RPMI8226 (cell line): ENCODE results near the gene CNTN5.
"Not testable (repeated sequence)": the region's sequence is repeated elsewhere in the genome, so short reads cannot be mapped to it uniquely, and the experiment has no call there.

Source experiments
- DNase-seq: peaks from one replicate; pipeline ENCODE4 v3.0.0-alpha.2; 2015

Gene CNTN5

GRCh38 chr11:99020352-99021225 is at the start of gene CNTN5:
CNTN5 (plus strand) TSS chr11:99020949.
- DNase-seq = peak; percentile 92

GRCh38 chr11:98979205-98979604 is 41.5 kb upstream of the CNTN5 start:
- DNase-seq = no peak

GRCh38 chr11:99015634-99016454 is 4.9 kb upstream of the CNTN5 start:
- DNase-seq = peak; percentile 56

GRCh38 chr11:99019696-99020095 is 1.1 kb upstream of the CNTN5 start:
- no peak for DNase-seq

GRCh38 chr11:99037057-99037456 is 16.3 kb downstream of the CNTN5 start:
- no peak for DNase-seq

GRCh38 chr11:99063331-99063730 is 42.6 kb downstream of the CNTN5 start:
- DNase-seq = no peak

- DNase-seq = no peak
Measured at GRCh38 chr11:99065121-99065520, 44.4 kb downstream of the CNTN5 start.

- DNase-seq = no peak
Measured at GRCh38 chr11:99066618-99067317, 46.0 kb downstream of the CNTN5 start.

- DNase-seq = peak; percentile 73
Measured at GRCh38 chr11:99068832-99069231, 48.1 kb downstream of the CNTN5 start.

DNA sequence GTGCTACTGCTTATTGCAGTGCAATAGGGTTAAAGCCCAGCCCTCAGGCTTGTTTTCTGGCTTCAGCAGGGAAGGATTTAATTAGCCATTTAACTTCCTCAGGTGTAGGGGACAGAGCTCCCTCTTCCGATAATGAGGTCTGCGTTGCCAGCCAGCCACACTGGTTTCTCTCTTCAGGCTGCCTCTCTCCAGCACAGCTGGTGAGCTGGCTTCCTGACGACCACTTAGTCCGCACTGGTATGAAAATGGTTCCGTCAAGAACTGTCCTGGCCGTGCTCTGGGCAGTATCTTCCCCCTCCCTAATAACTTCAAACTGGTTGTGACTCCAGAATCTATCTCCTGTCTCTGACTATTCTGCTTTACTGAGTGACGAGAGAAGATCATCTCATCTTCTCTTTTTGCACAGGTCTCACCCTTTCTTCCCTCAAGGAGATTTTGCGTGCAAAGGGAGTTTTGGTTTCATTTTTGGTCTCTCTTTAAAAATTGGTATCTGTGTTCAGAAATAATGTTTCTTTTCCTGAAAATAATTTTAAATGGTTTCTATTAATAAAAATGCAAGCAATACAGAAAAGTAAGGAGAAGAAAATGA is 49.2 kb downstream of the CNTN5 start:
- DNase-seq = peak; percentile 82

DNA sequence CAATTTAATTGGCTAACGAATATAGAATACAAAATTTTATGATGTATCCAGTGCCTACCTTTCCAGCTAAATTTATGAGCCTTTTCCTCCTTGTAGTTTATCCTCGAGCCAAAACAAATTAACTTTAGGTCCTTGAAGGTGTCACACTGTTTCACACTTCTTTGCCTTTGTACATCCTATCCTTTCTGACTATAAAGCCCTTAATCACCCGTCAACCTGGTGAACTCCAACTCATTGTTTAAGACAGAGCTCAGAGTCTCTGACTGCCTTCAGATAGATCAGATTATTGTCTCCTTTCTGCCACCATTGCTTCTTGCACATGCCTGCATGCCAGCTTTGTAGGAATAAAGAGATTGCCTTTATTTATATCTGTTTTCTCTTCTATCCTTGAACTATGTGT is 58.8 kb downstream of the CNTN5 start:
- DNase-seq = no peak

- DNase-seq = no peak
Measured at GRCh38 chr11:99080154-99080553, 59.4 kb downstream of the CNTN5 start.

DNA sequence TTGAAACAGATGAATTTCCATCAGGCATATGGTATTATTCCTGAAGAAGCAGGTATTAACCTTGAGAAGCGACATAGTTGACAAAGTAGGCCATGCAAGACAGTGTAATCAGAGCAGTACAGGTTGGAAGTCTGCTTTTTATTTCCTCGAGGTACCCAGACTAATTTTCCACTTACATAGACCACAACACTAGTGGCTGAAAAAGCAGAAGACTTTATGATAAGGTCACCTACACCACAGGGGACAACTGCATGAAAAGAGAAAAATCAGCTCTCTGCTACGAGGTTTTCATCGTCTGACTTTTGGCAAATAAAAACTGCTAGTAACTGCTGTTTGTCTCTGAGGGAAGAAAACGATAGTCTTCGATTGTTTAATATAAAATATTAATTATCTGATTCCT is 77.5 kb downstream of the CNTN5 start:
- peak; percentile 53 for DNase-seq

DNA sequence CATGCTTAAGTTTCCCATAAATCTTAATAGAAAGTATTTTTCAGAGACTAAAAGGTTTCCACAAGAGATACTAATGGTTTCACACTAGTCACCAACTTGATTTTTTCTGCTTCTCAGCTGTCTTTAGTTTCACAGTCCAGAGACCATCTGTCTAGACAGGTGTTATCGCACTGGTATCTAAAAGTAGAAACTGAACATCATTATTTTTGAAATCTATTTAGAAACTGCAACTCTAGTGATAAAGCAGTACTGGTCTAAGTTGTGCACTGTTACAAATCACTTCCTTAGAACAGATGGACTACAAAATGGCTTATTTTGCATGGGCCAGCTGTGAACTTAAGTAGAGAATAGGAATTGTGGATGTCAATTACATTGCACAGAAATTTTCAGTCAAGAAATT is 78.0 kb downstream of the CNTN5 start:
- peak; percentile 76 for DNase-seq

- DNase-seq = no peak
Measured at GRCh38 chr11:99117603-99118002, 96.9 kb downstream of the CNTN5 start.

DNA sequence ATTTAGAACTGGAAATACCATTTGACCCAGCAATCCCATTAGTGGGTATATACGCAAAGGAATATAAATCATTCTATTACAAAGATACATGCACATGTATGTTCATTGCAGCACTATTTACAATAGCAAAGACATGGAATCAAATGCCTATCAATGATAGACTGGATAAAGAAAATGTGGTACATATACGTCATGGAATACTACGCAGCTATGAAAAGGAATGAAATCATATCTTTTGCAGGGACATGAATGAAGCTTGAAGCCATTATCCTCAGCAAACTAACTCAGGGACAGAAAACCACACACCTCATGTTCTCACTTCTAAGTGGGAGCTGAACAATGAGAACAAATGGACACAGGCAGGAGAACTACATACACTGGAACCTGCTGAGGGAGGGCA is 113.1 kb downstream of the CNTN5 start:
- DNase-seq = not testable (repeated sequence)

- no peak for DNase-seq
Measured at GRCh38 chr11:99135508-99135907, 114.8 kb downstream of the CNTN5 start.

DNA sequence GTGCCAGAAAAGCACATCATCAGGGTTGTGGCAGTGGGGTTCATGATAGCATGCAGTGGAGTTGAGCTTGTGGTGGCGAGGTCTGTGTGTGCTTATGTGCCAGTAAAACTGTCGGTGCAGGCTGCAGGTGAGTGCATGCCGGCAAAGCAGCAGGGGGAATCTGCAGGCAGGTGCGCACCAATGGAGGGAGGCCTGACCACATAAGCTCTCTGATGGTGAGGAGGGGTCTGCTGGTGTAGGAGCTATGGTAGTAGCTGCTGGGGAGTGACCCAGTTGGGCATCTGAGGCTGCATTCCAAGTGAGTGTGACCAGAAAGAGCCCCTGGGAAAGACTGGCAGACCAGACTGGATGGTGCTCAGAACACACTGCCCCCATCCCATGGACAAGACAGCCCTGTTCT is 121.5 kb downstream of the CNTN5 start:
- DNase-seq = no peak

DNA sequence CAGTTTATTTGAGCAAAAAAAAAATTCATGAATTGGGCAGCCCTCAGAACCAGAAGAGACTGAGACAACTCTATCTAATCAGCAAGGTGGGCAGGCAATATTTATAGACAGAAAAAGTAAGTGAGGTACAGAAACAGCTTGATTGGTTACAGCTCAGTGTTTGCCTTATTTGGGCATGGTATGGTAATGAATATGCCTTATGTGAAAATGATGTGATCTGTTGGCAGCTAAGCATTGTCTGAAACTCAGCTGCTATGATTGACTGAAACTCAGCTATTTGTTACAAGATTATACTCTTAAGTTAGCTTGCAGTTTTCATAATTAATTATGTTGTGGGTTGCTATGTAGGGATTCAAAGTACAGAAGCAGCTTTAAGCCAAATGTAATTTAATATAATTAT is 127.6 kb downstream of the CNTN5 start:
- DNase-seq = no peak

DNA sequence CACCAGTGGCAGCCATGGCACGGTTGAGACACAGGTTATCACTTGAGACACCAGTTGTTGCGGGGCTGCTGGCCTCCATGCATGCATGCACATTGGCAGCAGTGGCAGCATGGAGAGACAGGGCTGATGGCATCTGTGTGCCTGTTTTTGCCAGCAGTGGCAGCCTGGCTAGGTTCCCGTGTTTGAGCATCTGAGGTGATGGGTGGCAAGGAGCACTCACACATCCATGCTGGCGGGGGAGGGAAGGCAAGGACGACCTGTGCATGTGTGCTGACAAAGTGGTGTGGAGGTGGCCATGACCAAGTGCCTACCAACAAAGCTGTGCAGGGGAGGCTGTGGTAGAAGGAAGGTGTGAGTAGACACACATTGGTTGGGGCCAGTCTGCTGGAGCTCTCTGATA is 133.5 kb downstream of the CNTN5 start:
- DNase-seq = no peak

DNA sequence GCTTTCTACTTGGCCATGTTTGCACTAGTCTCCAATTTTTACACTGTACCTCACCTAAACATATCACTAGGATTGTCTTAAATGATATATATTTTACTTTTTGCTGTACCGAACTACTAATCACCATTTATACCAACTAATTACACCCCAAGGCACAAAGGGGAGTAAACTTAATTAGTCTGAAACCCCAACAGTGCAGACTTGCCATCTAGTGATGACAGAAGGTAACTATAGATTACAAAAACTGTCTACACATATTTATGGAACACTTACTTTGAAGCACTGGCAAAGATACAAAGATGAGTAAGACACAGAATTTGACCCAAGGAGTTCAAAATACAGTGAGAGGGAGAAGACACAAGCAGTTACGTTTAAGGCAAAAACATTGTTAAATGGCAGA is 139.7 kb downstream of the CNTN5 start:
- no peak for DNase-seq

GRCh38 chr11:99162819-99163218 is 142.1 kb downstream of the CNTN5 start:
- no peak for DNase-seq

- no peak for DNase-seq
Measured at GRCh38 chr11:99170591-99170990, 149.8 kb downstream of the CNTN5 start.
